Liver (tissue), 3 donors: Measurements from ENCODE around the gene GYPB.
"Not testable (repeated sequence)": the region's sequence is repeated elsewhere in the genome, so short reads cannot be mapped to it uniquely, and the experiment has no call there.

Source experiments
- ATF3 ChIP-seq: IDR thresholded peaks from 2 replicates; pipeline ENCODE4 v1.6.1; 2016; ENCODE audit warnings: antibody characterized with exemption
- CTCF ChIP-seq: fragments of 150-350 bp; IDR thresholded peaks from 2 replicates; pipeline ENCODE4 v1.5.1; 2017; ENCODE audit warnings: improper control_type of control experiment, low read depth, low read length; ENCODE audit not compliant: missing input control
- RAD21 ChIP-seq, 2 donors: IDR thresholded peaks; 2 replicates each; pipeline ENCODE4 v1.6.1; 2016; ENCODE audit warnings: antibody characterized with exemption in 2 of 2, mild to moderate bottlenecking in 2 of 2
- donor health status: healthy.
- donor health status: healthy.

- not testable (repeated sequence) for TF ChIP-seq CTCF; RAD21 (IDR thresholded peaks at IDR 0.05); ATF3
These were observed 36.2 kb upstream of the GYPB start for GRCh38 chr4:144055336-144055735.
